HepG2 (cell line): ENCODE data around the gene STX1B. TPM values are rescaled to one million over a fixed set of nuclear protein-coding genes. Genes with fewer than 3 reads are reported as not detected.
A peak's percentile ranks its signal among the peaks of the same experiment; 100 is the strongest.

ENCODE experiments used
- AHR ChIP-seq: IDR thresholded peaks from 2 replicates; pipeline ENCODE4 v1.6.1; 2018; ENCODE audit warnings: missing genetic modification reagents, missing compliant biosample characterization
- ATAD3A ChIP-seq: sonication (generic); formaldehyde crosslinking; IDR thresholded peaks from 2 replicates; pipeline ENCODE4 v1.4.0; 2020; ENCODE audit warnings: missing genetic modification reagents
- LRRFIP1 ChIP-seq: sonication (generic); formaldehyde crosslinking; conservative IDR thresholded peaks from 2 replicates; pipeline ENCODE4 v1.4.0; 2020; ENCODE audit warnings: missing genetic modification reagents
- MED1 ChIP-seq: sonication (generic); formaldehyde crosslinking; IDR thresholded peaks from 2 replicates; pipeline ENCODE4 v1.4.0; 2020; ENCODE audit warnings: missing genetic modification reagents
- NFYC ChIP-seq: IDR thresholded peaks from 2 replicates; pipeline ENCODE4 v1.6.1; 2016; ENCODE audit warnings: missing genetic modification reagents, missing compliant biosample characterization
- PATZ1 ChIP-seq: sonication (generic); formaldehyde crosslinking; IDR thresholded peaks from 2 replicates; pipeline ENCODE4 v1.4.0; 2020; ENCODE audit warnings: missing genetic modification reagents
- PAXIP1 ChIP-seq: sonication (generic); formaldehyde crosslinking; conservative IDR thresholded peaks from 2 replicates; pipeline ENCODE4 v1.4.0; 2020; ENCODE audit warnings: mild to moderate bottlenecking, missing genetic modification reagents, moderate library complexity
- PHF20 ChIP-seq: sonication (generic); formaldehyde crosslinking; IDR thresholded peaks from 2 replicates; pipeline ENCODE4 v1.5.0; 2020; ENCODE audit warnings: mild to moderate bottlenecking, missing genetic modification reagents
- SAFB2 ChIP-seq: sonication (generic); formaldehyde crosslinking; IDR thresholded peaks from 2 replicates; pipeline ENCODE4 v1.5.1; 2020; ENCODE audit warnings: missing genetic modification reagents, low read depth, mild to moderate bottlenecking, borderline replicate concordance
- TAF15 ChIP-seq: fragments of 200-400 bp; formaldehyde crosslinking; IDR thresholded peaks from one replicate; pipeline ENCODE4 v1.6.1; 2018; ENCODE audit warnings: mild to moderate bottlenecking, low read depth, low read length; ENCODE audit not compliant: poor library complexity, severe bottlenecking
- TCF7L2 ChIP-seq: IDR thresholded peaks from 2 replicates; pipeline ENCODE4 v1.6.1; 2011; ENCODE audit warnings: mild to moderate bottlenecking, low read depth, low read length, moderate library complexity
- ZBTB20 ChIP-seq: sonication (generic); formaldehyde crosslinking; IDR thresholded peaks from 2 replicates; pipeline ENCODE4 v1.8.1; 2023; ENCODE audit warnings: missing genetic modification reagents, low read depth, mild to moderate bottlenecking, borderline replicate concordance
- ZBTB8A ChIP-seq: sonication (generic); formaldehyde crosslinking; IDR thresholded peaks from 2 replicates; pipeline ENCODE4 v1.4.0; 2020; ENCODE audit warnings: mild to moderate bottlenecking, low read depth, missing genetic modification reagents, borderline replicate concordance
- ZNF30 ChIP-seq: sonication (generic); formaldehyde crosslinking; IDR thresholded peaks from 2 replicates; pipeline ENCODE4 v1.5.0; 2020; ENCODE audit warnings: mild to moderate bottlenecking, missing genetic modification reagents
- ZNF484 ChIP-seq: sonication (generic); formaldehyde crosslinking; IDR thresholded peaks from 2 replicates; pipeline ENCODE4 v1.5.1; 2020; ENCODE audit warnings: mild to moderate bottlenecking, low read depth, missing genetic modification reagents, borderline replicate concordance
- ZNF510 ChIP-seq: sonication (generic); formaldehyde crosslinking; IDR thresholded peaks from 2 replicates; pipeline ENCODE4 v1.4.0; 2020; ENCODE audit warnings: low read depth, mild to moderate bottlenecking, missing genetic modification reagents
- ZNF629 ChIP-seq: sonication (generic); formaldehyde crosslinking; conservative IDR thresholded peaks from 2 replicates; pipeline ENCODE4 v1.5.0; 2020; ENCODE audit warnings: missing genetic modification reagents
- ZNF772 ChIP-seq: sonication (generic); formaldehyde crosslinking; IDR thresholded peaks from 2 replicates; pipeline ENCODE4 v1.5.0; 2020; ENCODE audit warnings: mild to moderate bottlenecking, missing genetic modification reagents
- ZNF781 ChIP-seq: sonication (generic); formaldehyde crosslinking; IDR thresholded peaks from 2 replicates; pipeline ENCODE4 v1.5.1; 2020; ENCODE audit warnings: borderline replicate concordance, mild to moderate bottlenecking, missing genetic modification reagents; ENCODE audit errors: not compliant biosample characterization
- ZNF788 ChIP-seq: sonication (generic); formaldehyde crosslinking; IDR thresholded peaks from 2 replicates; pipeline ENCODE4 v1.5.0; 2020; ENCODE audit warnings: mild to moderate bottlenecking, missing genetic modification reagents, borderline replicate concordance
- polyA plus RNA-seq, 8 experiments: library from polyadenylated mRNA; depleted of rRNA in 3 of 8; stranded (reverse) in 7 of 8; unstranded in 1 of 8; fragments of >200 nt; fragmentation: Illumina TruSeq in 4 of 8; extraction: Trizol in 4 of 8; gene quantifications; 2 replicates each; pipeline versions ENCODE4 v1.2.1 to v1.2.3, GENCODE V29; 2011 to 2016; ENCODE audit warnings: low read depth in 4 of 8, missing spikeins in 1 of 8, mixed read lengths in 1 of 8; ENCODE audit not compliant: insufficient read depth in 1 of 8
- total RNA-seq, 5 experiments: library from RNA; depleted of rRNA; stranded (reverse); fragments of >200 nt; fragmentation: Illumina TruSeq; extraction: Trizol; gene quantifications; 2 replicates each; pipeline ENCODE4 v1.2.3, GENCODE V29; 2016; ENCODE audit warnings: low read depth in 1 of 5

The STX1B gene
- total and polyA plus RNA-seq, 2 of the 13 experiments (the other 11 are each of a cell fraction or from before 2014, with no cell fraction given) = 2.1 to 3.0 TPM

- TF ChIP-seq ZNF30 (no peak), PHF20 (CRISPR knock-in tag) (peak; percentile 78), ZNF781 (CRISPR knock-in tag) (no peak), LRRFIP1 (CRISPR knock-in tag) (0 out of 2 replicates have a peak, but pooled peaks have one; percentile 31), PATZ1 (CRISPR knock-in tag) (peak; percentile 93), SAFB2 (CRISPR knock-in tag) (no peak; the same call in 1 of the 2 replicates), AHR (CRISPR knock-in tag) (peak; percentile 36; the same call in 1 of the 2 replicates), ZNF510 (peak; percentile 99), NFYC (CRISPR knock-in tag) (peak; percentile 60), ZNF484 (CRISPR knock-in tag) (no peak), ATAD3A (no peak), ZBTB20 (no peak), PAXIP1 (peak; percentile 91), ZNF772 (CRISPR knock-in tag) (peak; percentile 99; the same call in 1 of the 2 replicates), TAF15 (no peak), ZBTB8A (CRISPR knock-in tag) (peak; percentile 31; the same call in 1 of the 2 replicates), MED1 (CRISPR knock-in tag) (peak; percentile 93), ZNF629 (CRISPR knock-in tag) (no peak; the same call in 1 of the 2 replicates), TCF7L2 (no peak), ZNF788 (peak; percentile 98)
These were observed 60.6 kb downstream of the STX1B start (continued) for GRCh38 chr16:30949650-30950515.
